Tibial nerve (tissue), 4 donors: ENCODE data around the gene HNRNPM. TPM values are rescaled to one million over a fixed set of nuclear protein-coding genes. Genes with fewer than 3 reads are reported as not detected.
A peak's percentile ranks its signal among the peaks of the same experiment; 100 is the strongest.

ENCODE experiments used
- DNase-seq, 2 donors: peaks; one replicate each; pipeline ENCODE4 v3.0.0-alpha.2; 2019; ENCODE audit warnings: low spot score in 2 of 2
- H3K27ac ChIP-seq, 4 donors: fragments of 200-600 bp; sonication (generic) in 3 of 4; one replicate each; pipeline ENCODE4 v1.5.1; 2017 to 2019; ENCODE audit warnings: mild to moderate bottlenecking in 1 of 4
- H3K27me3 ChIP-seq, 2 donors: fragments of 200-600 bp; sonication (generic) in 1 of 2; one replicate each; pipeline versions ENCODE4 v1.5.1 to v1.6.0; 2017 to 2019
- H3K36me3 ChIP-seq, 3 donors: fragments of 200-600 bp; sonication (generic); one replicate each; pipeline ENCODE4 v1.5.1; 2018 to 2019
- H3K4me1 ChIP-seq, 4 donors: fragments of 200-600 bp; sonication (generic) in 3 of 4; one replicate each; pipeline ENCODE4 v1.5.1; 2017 to 2019
- H3K4me3 ChIP-seq, 4 donors: fragments of 200-600 bp; sonication (generic) in 3 of 4; one replicate each; pipeline ENCODE4 v1.5.1; 2017 to 2019; ENCODE audit warnings: mild to moderate bottlenecking in 1 of 4, moderate library complexity in 1 of 4
- H3K9me3 ChIP-seq, 4 donors: fragments of 200-600 bp; sonication (generic) in 3 of 4; one replicate each; pipeline ENCODE4 v1.5.1; 2017 to 2019
- CTCF ChIP-seq, 5 experiments: fragments of 200-600 bp in 3 of 5; fragments of 450-650 bp in 2 of 5; sonication (generic) in 3 of 5; IDR thresholded peaks; one replicate each; pipeline ENCODE4 v1.5.1; 2016 to 2019; ENCODE audit warnings: antibody characterized with exemption in 5 of 5, mild to moderate bottlenecking in 3 of 5, moderate library complexity in 2 of 5
- EP300 ChIP-seq, 2 donors: sonication (generic); formaldehyde crosslinking; IDR thresholded peaks; one replicate each; pipeline ENCODE4 v1.6.1; 2017; ENCODE audit warnings: antibody characterized with exemption in 2 of 2, mild to moderate bottlenecking in 1 of 2
- POLR2A ChIP-seq, 2 donors: fragments of 450-650 bp; IDR thresholded peaks; one replicate each; pipeline ENCODE4 v1.6.1; 2017; ENCODE audit warnings: antibody characterized with exemption in 2 of 2, mild to moderate bottlenecking in 2 of 2, moderate library complexity in 2 of 2
- WGBS, 2 donors: methylation state at CpG; one replicate each; pipeline ENCODE4 v1.1.5; 2018; 5-methylcytosine and 5-hydroxymethylcytosine counted together
- total RNA-seq, 4 donors: library from RNA; depleted of rRNA; stranded (reverse); fragments of >200 nt; gene quantifications; one replicate each; pipeline ENCODE4 v1.1.0, GENCODE V29; 2016

HNRNPM gene
- total RNA-seq, 4 donors from 2014 or later, result 139 to 251 (median 164) TPM

GRCh38 chr19:8460516-8461298, 15.9 kb downstream of the HNRNPM start:
- WGBS, 2 donors, result 45 to 47% methylated on average over 7 of the region's 7 CpGs
- H3K4me1 ChIP-seq, result peaks cover 3 to 77% (median 49%) of the 10 kb centered on the region in 4 donors

GRCh38 chr19:8461376-8461775, 16.6 kb downstream of the HNRNPM start:
- Histone ChIP-seq H3K36me3 (peaks cover 0 to 39% (median 11%) of the 10 kb centered on the region in 3 donors), H3K9me3 (no peaks in the 10 kb centered on the region), H3K4me1 (peaks cover 3 to 72% (median 49%) of the 10 kb centered on the region in 4 donors), H3K27me3 (no peaks in the 10 kb centered on the region), H3K4me3 (no peak overlapping the region), H3K27ac (peak overlapping the region in 2 of 4 donors; percentile 29 to 66)
- DNase-seq, result no peak
- 61 to 67% methylated on average over 4 of the region's 4 CpGs for WGBS, 2 donors
- TF ChIP-seq POLR2A (IDR thresholded peaks at IDR 0.05) (no peak), EP300 (IDR thresholded peaks at IDR 0.05) (no peak), CTCF (IDR thresholded peaks at IDR 0.05) (no peak)

More at GRCh38 chr19:8460516-8461298, 15.9 kb downstream of the HNRNPM start:
- no peaks in the 10 kb centered on the region for H3K9me3 ChIP-seq
- H3K27ac ChIP-seq, result peak overlapping the region in 2 of 4 donors; percentile 66 to 67
- peaks cover 0 to 37% (median 11%) of the 10 kb centered on the region in 3 donors for H3K36me3 ChIP-seq
- H3K27me3 ChIP-seq, result no peaks in the 10 kb centered on the region
- no peak for DNase-seq
- no peak overlapping the region for H3K4me3 ChIP-seq
- TF ChIP-seq CTCF (IDR thresholded peaks at IDR 0.05) (no peak), EP300 (IDR thresholded peaks at IDR 0.05) (no peak), POLR2A (IDR thresholded peaks at IDR 0.05) (no peak)

GRCh38 chr19:8461891-8462290, 17.1 kb downstream of the HNRNPM start:
- no peaks in the 10 kb centered on the region for H3K9me3 ChIP-seq
- peaks cover 3 to 66% (median 47%) of the 10 kb centered on the region in 4 donors for H3K4me1 ChIP-seq
- DNase-seq, result no peak
- H3K4me3 ChIP-seq, result no peak overlapping the region
- peak overlapping the region in 1 of 4 donors; percentile 29 for H3K27ac ChIP-seq
- H3K27me3 ChIP-seq, result no peaks in the 10 kb centered on the region
- WGBS, 2 donors, result 73 to 82% methylated on average over 14 of the region's 14 CpGs
- peaks cover 0 to 39% (median 11%) of the 10 kb centered on the region in 3 donors for H3K36me3 ChIP-seq
- TF ChIP-seq CTCF (IDR thresholded peaks at IDR 0.05) (no peak), POLR2A (IDR thresholded peaks at IDR 0.05) (no peak), EP300 (IDR thresholded peaks at IDR 0.05) (no peak)

- H3K27me3 ChIP-seq, result no peaks in the 10 kb centered on the region
- TF ChIP-seq CTCF (IDR thresholded peaks at IDR 0.05) (no peak), EP300 (IDR thresholded peaks at IDR 0.05) (no peak), POLR2A (IDR thresholded peaks at IDR 0.05) (no peak)
- peaks cover 0 to 42% (median 11%) of the 10 kb centered on the region in 3 donors for H3K36me3 ChIP-seq
- H3K9me3 ChIP-seq, result no peaks in the 10 kb centered on the region
- H3K27ac ChIP-seq, result no peak overlapping the region
- no peak for DNase-seq
- 39 to 42% methylated on average over 5 of the region's 5 CpGs for WGBS, 2 donors
- H3K4me3 ChIP-seq, result no peak overlapping the region
- peaks cover 3 to 60% (median 43%) of the 10 kb centered on the region in 4 donors for H3K4me1 ChIP-seq
These were observed 17.8 kb downstream of the HNRNPM start for GRCh38 chr19:8462571-8462970.

DNA sequence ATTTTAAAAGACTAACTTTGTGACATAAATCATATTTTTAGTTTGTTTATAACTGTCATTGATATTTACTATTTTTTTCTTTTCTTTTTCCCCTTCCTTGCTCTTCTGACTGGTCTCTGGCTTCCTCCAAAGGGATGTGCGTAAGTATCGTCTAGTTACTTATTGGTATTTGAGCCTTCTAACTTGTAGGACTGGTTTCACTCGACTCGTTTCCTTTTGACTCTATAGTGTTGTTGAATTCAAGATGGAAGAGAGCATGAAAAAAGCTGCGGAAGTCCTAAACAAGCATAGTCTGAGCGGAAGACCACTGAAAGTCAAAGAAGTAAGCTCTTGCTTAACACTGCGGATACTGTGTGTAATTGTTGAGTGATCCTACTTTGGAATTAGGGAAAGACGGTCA, 18.6 kb downstream of the HNRNPM start:
- H3K27me3 ChIP-seq, result no peaks in the 10 kb centered on the region
- WGBS, 2 donors, result 90 to 92% methylated on average over 8 of the region's 8 CpGs
- H3K36me3 ChIP-seq, result peaks cover 0 to 50% (median 12%) of the 10 kb centered on the region in 3 donors

More for the DNA sequence above, 18.6 kb downstream of the HNRNPM start:
- H3K9me3 ChIP-seq, result no peaks in the 10 kb centered on the region
- no peak for DNase-seq
- peaks cover 3 to 52% (median 36%) of the 10 kb centered on the region in 4 donors for H3K4me1 ChIP-seq
- no peak for TF ChIP-seq EP300 (IDR thresholded peaks at IDR 0.05)
- no peak for TF ChIP-seq POLR2A (IDR thresholded peaks at IDR 0.05)
- no peak for TF ChIP-seq CTCF (IDR thresholded peaks at IDR 0.05)
- H3K27ac ChIP-seq, result no peak overlapping the region
- H3K4me3 ChIP-seq, result no peak overlapping the region
